CD4-positive, alpha-beta T cell treated with Interleukin-15 for 1 hour (primary cell): Measurements from ENCODE around the gene C1orf159.
A peak's percentile ranks its signal among the peaks of the same experiment; 100 is the strongest.
"Not testable (repeated sequence)": the region's sequence is repeated elsewhere in the genome, so short reads cannot be mapped to it uniquely, and the experiment has no call there.

ENCODE experiments used
- DNase-seq: peaks from one replicate; pipeline ENCODE4 v3.0.0-alpha.2; 2020

C1orf159 gene

GRCh38 chr1:1116701-1117468 is 996 bp upstream of the C1orf159 start:
- DNase-seq = no peak

DNA sequence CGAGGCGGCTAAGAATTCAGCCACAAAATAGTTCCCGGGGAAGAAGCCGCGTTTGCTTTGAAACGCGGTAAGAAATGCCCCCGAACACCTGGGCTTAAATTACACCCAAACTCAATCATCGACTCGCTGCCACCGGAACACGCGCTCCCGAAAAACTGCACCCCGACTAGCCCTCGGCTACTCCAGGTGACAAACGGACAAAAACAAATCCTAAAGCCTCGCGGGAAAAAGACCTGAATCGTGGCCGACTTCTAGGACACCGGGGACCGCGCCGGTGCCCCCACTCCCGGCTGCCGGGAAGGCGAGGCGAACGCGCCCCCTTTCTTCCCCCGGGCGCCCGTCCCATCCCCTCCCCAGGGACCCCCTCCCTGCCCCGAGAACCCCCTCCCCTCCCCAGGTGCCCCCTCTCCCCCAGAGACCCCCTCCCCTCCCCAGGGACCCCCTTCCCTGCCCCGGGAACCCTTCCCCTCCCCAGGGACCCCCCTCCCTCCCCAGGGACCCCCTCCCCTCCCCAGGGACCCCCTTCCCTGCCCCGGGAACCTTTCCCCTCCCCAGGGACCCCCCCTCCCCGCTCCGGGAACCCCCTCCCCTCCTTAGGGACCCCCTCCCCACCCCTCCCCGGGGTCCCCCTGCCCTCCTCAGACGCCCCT is 628 bp downstream of the C1orf159 start:
- DNase-seq = no peak

GRCh38 chr1:1114431-1114830 is 1.5 kb downstream of the C1orf159 start:
- peak; percentile 0 for DNase-seq

DNA sequence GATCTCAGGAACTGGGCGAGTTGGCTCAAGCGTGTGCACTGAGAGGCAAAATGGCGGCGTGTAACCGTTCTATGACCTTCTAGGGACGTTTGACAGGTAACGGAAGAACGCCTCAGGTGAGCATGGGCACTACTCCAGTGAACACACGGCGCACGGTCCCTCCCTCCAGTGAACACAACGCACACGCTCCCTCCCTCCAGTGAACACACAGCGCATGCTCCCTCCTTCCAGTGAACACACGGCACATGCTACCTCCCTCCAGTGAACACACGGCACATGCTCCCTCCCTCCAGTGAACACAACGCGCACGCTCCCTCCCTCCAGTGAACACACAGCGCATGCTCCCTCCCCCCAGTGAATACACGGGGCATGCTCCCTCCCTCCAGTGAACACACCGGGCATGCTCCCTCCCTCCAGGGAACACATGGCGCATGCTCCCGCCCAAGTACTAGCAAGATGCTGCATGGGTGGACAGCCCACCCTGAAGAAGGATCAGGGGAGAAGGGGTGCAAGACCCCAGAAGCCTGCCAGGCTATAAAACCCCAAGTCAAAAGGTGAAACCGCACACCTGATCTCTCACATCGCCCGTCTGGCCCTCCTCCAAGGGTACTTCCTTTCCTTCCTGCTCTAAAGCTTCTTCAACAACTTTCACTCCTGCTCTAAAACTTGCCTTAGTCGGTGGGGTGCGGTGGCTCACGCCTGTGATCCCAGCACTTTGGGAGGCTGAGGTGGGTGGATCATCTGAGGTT is 3.5 kb downstream of the C1orf159 start:
- DNase-seq = no peak

- no peak for DNase-seq
These were observed 4.2 kb downstream of the C1orf159 start for GRCh38 chr1:1111516-1112236.

DNA sequence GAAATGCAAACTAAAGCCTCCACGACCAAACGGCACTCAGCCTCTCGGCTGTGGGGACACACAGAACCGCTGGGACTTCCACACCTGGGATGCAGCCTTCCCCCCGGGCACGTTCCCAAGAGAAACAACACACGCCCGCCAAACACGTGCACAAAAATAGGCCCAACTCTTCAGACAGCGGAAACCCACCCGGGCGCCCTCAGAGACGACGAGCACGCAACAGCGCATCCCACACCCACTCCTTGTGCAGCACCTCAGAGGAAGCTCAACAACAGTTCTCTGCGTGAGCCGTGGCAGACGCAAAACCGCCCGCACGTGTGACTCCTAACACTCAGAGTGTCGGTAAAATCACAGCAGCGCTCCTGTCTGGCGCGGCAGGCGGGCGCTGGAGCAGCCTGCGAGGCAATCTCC is 5.3 kb downstream of the C1orf159 start:
- no peak for DNase-seq

GRCh38 chr1:1109743-1110142 is 6.1 kb downstream of the C1orf159 start:
- DNase-seq = no peak

GRCh38 chr1:1106510-1107221 is 9.2 kb downstream of the C1orf159 start:
- no peak for DNase-seq

- DNase-seq = not testable (repeated sequence)
These were observed 11.7 kb downstream of the C1orf159 start for GRCh38 chr1:1104152-1104551.

GRCh38 chr1:1101503-1101902 is 14.4 kb downstream of the C1orf159 start:
- DNase-seq = no peak

DNA sequence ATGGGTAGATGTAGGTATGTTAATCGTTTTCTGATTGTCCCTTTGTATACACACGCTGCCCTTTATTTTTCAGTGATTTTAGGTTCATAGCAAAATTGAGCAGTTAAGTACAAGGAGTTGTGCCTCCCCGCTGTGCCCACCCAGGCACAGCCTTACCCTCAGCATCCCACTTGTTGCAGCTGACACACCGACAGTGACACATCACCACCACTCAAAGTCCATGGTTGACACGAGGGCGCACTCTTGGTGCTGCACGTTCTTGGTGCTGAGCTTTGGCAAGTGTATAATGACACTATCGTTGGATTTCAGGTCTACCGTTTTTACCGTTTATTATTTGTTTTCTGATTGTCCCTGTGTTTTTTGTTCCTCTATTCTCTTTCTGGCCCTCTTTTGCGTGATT is 15.6 kb downstream of the C1orf159 start:
- DNase-seq = no peak

DNA sequence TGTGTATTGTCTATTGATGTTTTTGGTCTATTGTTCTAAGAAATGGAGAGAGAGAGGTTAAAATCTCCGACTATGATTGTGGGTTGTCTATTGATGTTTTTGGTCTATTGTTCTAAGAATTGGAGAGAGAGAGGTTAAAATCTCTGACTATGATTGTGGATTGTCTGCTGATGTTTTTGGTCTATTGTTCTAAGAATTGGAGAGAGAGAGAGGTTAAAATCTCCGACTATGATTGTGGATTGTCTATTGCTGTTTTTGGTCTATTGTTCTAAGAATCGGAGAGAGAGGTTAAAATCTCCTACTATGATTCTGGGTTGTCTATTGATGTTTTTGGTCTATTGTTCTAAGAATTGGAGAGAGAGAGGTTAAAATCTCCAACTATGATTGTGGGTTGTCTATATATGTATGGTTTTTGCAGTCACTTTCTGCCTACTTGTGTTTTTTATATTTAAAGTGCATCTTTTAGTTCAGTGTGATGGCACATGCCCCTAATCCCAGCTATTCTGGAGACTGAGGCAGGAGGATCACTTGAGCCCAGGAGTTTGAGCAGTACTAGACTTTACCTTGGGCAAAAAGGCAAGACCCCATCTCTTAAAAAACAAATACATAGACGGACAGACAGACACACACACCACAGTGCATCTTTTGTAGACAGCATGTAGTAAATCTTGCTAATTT is 16.2 kb downstream of the C1orf159 start:
- DNase-seq = no peak

GRCh38 chr1:1098681-1099421 is 17.0 kb downstream of the C1orf159 start:
- DNase-seq = peak; percentile 16

DNA sequence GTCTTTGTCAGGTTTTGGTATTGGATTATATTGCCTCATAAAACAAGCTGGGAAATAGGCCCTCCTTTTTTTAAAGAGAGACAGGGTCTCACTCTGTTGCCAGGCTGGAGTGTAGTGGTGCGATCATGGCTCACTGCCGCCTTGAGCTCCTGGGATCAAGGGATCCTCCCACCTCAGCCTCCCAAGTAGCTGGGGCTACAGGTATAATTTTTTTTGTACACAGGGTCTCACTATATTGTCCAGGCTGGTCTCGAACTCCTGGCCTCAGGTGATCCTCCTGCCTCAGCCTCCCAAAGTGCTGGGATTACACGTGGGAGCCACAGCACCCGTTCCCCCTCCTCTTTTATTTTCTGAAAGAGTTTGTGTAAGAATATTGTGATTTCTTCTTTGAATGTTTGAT is 19.8 kb downstream of the C1orf159 start:
- not testable (repeated sequence) for DNase-seq

DNA sequence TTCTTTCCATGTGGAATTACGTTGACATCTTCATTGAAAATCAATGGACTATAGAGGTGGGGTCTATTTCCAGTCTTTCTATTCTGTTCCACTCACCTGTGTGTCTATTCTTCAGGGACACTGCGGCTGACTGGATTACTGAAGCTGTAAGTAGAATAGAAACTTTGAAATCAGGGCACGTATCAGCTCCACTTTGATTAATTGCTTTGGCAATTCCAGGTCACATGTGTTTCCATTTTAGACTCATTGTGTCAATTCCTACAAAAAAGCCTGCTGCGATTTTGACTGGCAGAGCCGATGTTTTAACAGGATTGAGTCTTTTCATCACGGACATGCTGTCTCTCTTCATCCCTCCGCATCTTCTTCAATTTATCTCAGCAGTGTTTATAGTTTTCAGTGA is 20.9 kb downstream of the C1orf159 start:
- no peak for DNase-seq

DNA sequence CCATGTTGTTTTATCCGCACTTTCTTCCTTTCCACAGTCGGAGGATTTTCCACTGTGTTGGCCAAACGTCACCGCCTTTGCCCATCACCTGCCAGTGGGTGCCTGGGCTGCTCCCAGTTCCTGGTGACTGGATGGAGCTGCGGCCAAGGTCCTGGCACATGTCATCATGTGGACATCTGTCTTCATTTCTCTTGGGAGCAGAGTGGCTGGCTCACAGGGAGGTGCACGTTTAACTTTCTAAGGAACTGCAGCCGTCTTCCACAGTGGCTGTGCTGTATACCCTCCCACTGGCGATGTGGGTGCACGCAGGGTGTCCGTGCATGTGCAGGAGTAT is 22.3 kb downstream of the C1orf159 start:
- peak; percentile 16 for DNase-seq

DNA sequence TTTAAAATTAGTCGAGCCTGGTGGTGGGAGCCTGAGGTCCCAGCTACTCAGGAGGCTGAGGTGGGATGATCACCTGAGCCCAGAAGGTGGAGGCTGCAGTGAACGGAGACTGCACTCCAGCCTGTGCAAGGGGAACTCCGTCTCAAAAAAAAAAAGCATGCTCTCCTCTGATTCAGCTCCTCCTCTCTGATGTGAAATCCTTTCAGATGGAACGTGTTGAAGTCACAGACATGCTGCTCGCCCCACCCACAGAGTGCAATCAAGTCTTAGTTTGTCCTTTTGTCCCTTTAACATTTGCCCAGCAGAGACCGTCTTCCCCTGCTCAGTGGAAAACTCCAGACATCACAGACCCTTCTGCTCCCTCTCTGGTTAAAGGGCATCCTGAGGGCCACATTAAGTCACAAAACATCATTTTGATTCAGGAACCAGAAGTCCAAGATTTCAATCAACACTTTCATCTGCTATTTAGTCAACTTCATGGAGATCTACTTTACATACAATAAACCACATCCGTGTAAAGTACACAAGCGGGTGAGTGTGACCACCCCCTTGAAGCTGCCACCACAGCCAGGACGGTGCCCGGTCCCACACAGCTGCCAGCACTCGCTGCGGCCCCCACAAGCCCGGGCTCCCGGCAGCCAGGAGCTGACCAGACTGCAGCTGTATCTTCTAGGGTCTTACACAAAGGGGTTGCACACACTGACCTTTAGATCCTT is 22.8 kb downstream of the C1orf159 start:
- peak; percentile 15 for DNase-seq

DNA sequence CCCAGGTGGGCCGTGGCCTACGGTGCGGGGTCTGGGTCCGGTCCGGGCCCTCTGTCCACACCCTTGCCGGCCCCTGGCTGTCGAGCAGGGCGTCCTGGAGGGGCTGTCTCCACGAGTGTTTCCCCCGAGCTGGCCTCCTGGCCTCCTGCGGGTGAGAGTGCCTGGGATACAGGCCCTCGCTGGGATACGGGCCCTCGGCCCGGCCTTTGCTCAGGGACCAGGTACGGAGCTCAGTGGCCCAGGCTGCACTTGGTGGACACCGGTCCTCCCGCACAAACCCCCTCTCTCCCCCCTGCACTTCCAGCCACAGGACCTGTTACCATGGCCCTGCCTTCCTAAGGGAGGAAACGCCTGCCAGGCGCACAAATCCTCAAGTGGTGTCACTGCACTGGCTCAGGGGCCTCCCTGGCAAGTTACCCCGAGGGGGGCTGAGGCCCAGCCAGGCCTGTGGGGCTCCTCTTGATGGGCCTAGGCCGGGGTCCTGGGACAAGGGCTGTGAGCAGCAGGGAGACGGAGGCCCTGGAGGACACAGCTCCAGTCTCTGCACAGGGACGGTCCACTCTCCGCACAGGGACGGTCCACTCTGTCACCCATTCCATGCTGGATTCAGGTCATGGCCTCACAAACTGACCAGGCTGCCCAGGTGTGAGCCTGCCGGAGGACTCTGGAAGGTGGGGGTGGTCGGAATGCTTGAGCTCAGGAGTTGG is 23.6 kb downstream of the C1orf159 start:
- peak; percentile 15 for DNase-seq

DNA sequence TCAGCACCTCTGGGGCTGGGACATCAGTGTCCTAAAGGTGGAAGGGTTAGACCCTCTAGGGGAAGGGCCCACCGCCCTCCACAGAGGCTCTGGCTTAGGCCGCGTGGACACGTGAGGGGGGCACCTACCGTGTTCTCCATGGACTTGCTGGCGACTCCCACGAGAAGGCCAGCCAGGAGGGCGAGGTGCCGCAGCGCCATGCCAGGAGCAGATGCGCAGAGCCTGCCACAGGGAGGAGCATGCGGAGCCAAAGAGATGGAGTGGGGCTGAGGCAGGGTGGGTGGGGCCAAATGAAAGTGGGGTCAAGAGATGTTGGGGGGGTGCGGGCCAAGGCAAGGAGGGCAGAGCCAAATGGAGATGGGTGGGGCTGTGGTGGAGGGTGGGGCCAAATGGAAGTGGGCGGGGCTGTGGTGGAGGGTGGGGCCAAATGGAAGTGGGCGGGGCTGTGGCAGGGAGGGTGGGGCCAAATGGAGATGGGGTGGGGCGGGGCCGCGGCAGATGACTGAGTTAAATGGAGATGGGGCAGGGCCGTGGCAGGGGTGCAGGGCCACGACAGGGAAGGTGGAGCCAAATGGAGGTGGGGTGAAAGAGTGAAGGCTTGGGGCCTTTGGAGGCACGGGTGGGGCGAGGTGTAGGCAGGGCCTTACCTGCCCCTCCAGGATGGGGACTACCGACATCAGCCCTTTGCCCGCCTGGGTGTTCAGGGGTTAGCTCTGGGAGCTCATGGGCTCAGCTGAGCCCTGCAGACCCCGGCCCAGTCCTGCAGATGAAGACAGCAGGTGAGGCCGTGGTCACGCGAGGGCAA is 24.3 kb downstream of the C1orf159 start:
- DNase-seq = peak; percentile 14
